Measurements from ENCODE around the gene MITF. TPM values are rescaled to one million over a fixed set of nuclear protein-coding genes. Genes with fewer than 3 reads are reported as not detected.

Gene MITF
- total RNA-seq, 1 experiment from 2014 or later = 40.3 TPM

DNA sequence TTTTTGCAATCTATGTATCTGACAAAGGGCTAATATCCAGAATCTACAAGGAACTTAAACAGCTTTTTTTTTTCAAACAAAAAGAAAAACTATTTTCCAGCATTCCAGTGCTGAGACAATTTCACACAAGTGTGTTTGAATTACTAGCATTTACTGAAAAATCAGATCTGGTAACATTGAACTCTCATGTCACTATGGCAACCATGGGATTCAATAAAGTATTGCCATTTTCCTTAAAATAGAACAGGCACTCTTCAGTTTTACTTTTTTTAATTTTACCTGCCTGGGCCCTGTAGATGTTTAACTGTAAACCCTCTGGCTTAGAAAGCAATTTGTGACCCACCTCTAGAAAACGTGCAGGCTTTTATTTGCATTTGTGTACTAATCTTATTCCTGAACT, 105.4 kb downstream of the MITF start:
- CTCF ChIA-PET = no interaction called here
- TF ChIP-seq, protein P1, sequence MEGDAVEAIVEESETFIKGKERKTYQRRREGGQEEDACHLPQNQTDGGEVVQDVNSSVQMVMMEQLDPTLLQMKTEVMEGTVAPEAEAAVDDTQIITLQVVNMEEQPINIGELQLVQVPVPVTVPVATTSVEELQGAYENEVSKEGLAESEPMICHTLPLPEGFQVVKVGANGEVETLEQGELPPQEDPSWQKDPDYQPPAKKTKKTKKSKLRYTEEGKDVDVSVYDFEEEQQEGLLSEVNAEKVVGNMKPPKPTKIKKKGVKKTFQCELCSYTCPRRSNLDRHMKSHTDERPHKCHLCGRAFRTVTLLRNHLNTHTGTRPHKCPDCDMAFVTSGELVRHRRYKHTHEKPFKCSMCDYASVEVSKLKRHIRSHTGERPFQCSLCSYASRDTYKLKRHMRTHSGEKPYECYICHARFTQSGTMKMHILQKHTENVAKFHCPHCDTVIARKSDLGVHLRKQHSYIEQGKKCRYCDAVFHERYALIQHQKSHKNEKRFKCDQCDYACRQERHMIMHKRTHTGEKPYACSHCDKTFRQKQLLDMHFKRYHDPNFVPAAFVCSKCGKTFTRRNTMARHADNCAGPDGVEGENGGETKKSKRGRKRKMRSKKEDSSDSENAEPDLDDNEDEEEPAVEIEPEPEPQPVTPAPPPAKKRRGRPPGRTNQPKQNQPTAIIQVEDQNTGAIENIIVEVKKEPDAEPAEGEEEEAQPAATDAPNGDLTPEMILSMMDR (IDR thresholded peaks at IDR 0.05; ENCODE audit: unreplicated experiment) = no peak
- Mint-ChIP-seq H3K4me1 (ENCODE audit: low read depth, unreplicated experiment) (peaks cover 5% of the 10 kb centered on the region), H3K27me3 (ENCODE audit: unreplicated experiment) (no peaks in the 10 kb centered on the region), H3K4me3 (ENCODE audit: low read depth, unreplicated experiment) (no peak overlapping the region), H3K9me3 (ENCODE audit: low read depth, unreplicated experiment) (no peaks in the 10 kb centered on the region), H3K36me3 (ENCODE audit: insufficient read depth, unreplicated experiment) (no peaks in the 10 kb centered on the region), H3K27ac (ENCODE audit: unreplicated experiment) (no peak overlapping the region)
- no TSS peak for BruUV-seq (replicated peaks)
- no peak for DNase-seq
- intact Hi-C loops (cut with micrococcal nuclease; ENCODE audit: unreplicated experiment) = no loop called here

DNA sequence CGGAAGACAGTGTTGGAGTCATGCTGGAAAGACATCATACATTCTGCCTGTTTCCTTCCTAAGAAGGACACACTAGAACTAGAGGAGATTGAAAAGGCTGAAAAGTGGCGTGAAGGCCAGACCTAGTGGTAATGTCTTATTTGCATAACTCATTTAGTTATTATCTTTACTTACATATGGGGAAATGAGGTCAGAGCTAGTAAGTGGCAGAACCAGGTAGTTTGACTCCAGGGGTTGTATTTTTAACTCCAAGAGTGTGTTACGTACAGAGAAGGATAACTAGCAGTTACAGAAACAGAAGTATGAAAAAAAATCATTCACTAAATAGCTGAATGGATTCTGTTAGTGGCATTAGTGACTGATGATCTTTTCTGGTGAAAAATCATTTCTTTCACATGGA, 108.0 kb downstream of the MITF start:
- intact Hi-C loops (cut with micrococcal nuclease; ENCODE audit: unreplicated experiment) = no loop called here
- Mint-ChIP-seq H3K4me3 (ENCODE audit: low read depth, unreplicated experiment) (no peak overlapping the region), H3K36me3 (ENCODE audit: insufficient read depth, unreplicated experiment) (no peaks in the 10 kb centered on the region), H3K27me3 (ENCODE audit: unreplicated experiment) (no peaks in the 10 kb centered on the region), H3K4me1 (ENCODE audit: low read depth, unreplicated experiment) (peaks cover 10% of the 10 kb centered on the region), H3K9me3 (ENCODE audit: low read depth, unreplicated experiment) (no peaks in the 10 kb centered on the region), H3K27ac (ENCODE audit: unreplicated experiment) (no peak overlapping the region)
- BruUV-seq (replicated peaks) = no TSS peak
- CTCF ChIA-PET = interaction anchor here (0.9 kb wide), 2 partner anchors 17 to 34 kb away, joined by 3 to 4 read pairs; no protein-coding TSS in a partner anchor
- no peak for DNase-seq
- TF ChIP-seq, protein P1 (IDR thresholded peaks at IDR 0.05; ENCODE audit: unreplicated experiment) = no peak

DNA sequence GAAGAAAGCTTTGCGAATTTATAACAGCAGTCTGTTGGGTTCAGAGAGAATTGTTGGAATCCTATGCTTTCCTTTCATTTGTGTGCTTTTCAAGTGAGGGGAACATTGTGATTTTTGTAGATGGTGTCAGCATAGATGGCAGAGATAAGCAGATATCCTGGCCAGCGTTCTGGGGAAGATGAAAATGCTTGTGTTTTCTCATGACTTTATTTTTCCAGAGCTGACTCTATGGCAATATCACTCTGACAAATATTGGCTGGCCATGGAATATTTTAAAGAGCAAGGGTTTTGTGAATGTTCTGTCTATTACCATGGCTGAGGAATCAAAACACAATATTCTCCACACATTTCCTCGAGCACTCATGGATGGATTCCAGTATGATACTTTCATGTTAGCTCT, 108.8 kb downstream of the MITF start:
- DNase-seq = no peak
- Mint-ChIP-seq H3K27me3 (ENCODE audit: unreplicated experiment) (no peaks in the 10 kb centered on the region), H3K36me3 (ENCODE audit: insufficient read depth, unreplicated experiment) (no peaks in the 10 kb centered on the region), H3K9me3 (ENCODE audit: low read depth, unreplicated experiment) (no peaks in the 10 kb centered on the region), H3K4me1 (ENCODE audit: low read depth, unreplicated experiment) (peaks cover 10% of the 10 kb centered on the region), H3K4me3 (ENCODE audit: low read depth, unreplicated experiment) (no peak overlapping the region), H3K27ac (ENCODE audit: unreplicated experiment) (no peak overlapping the region)
- TF ChIP-seq, protein P1 (IDR thresholded peaks at IDR 0.05; ENCODE audit: unreplicated experiment) = no peak
- BruUV-seq (replicated peaks) = no TSS peak
- CTCF ChIA-PET = no interaction called here
- intact Hi-C loops (cut with micrococcal nuclease; ENCODE audit: unreplicated experiment) = no loop called here

DNA sequence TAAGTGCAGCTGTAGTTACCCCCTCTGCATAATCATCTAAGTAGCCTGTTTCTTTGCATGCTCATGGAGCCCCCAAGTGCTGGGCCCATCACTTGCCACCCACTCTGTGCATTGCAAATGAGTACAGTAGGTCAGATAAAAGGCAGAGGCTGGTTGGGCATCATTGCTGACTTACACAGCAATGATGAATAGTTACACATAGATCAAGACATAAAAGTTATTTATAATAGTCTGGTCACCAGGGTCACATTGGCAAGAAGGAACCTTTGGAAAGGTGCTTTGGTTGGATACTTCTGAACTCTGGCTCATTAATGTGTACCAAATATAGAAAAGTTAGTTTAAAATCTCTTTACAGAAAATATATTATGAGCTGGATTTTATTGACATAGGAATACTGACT, 111.6 kb downstream of the MITF start:
- no peak overlapping the region for H3K27ac Mint-ChIP-seq (ENCODE audit: unreplicated experiment)
- no peaks in the 10 kb centered on the region for H3K27me3 Mint-ChIP-seq (ENCODE audit: unreplicated experiment)
- H3K4me3 Mint-ChIP-seq (ENCODE audit: low read depth, unreplicated experiment) = no peak overlapping the region
- CTCF ChIA-PET = no interaction called here
- TF ChIP-seq, protein P1 (IDR thresholded peaks at IDR 0.05; ENCODE audit: unreplicated experiment) = no peak
- no TSS peak for BruUV-seq (replicated peaks)
- no peak for DNase-seq
- H3K36me3 Mint-ChIP-seq (ENCODE audit: insufficient read depth, unreplicated experiment) = no peaks in the 10 kb centered on the region
- intact Hi-C loops (cut with micrococcal nuclease; ENCODE audit: unreplicated experiment) = no loop called here
- no peaks in the 10 kb centered on the region for H3K9me3 Mint-ChIP-seq (ENCODE audit: low read depth, unreplicated experiment)
- H3K4me1 Mint-ChIP-seq (ENCODE audit: low read depth, unreplicated experiment) = peaks cover 23% of the 10 kb centered on the region

All from Calu3 (cell line).